ENCODE data around the gene SP6. TPM values are rescaled to one million over a fixed set of nuclear protein-coding genes. Genes with fewer than 3 reads are reported as not detected.

Gene SP6
- total and polyA plus RNA-seq, 2 of the 4 experiments (the other 2 are of a cell fraction), result under 0.01 to 0.31 TPM

- Histone ChIP-seq H2AK5ac (ENCODE audit: low read depth, low read length) (no peak overlapping the region), H2AFZ (replicated peaks; ENCODE audit: low read length, poor library complexity) (no peak overlapping the region), H3K18ac (ENCODE audit: low read depth, low read length) (no peak overlapping the region), H3K23ac (ENCODE audit: low read depth, low read length) (no peak overlapping the region), H4K91ac (ENCODE audit: insufficient read depth, low read depth, low read length) (no peak overlapping the region), H3K4me3 (ENCODE audit: insufficient read depth, low read depth, low read length) (no peak overlapping the region), H3K36me3 (ENCODE audit: control insufficient read depth, insufficient read depth, low read length) (no peaks in the 10 kb centered on the region), H3K4me2 (ENCODE audit: low read depth, low read length) (no peak overlapping the region), H3K4ac (ENCODE audit: low read depth, low read length) (no peak overlapping the region), H3K79me1 (ENCODE audit: low read depth in 1 of 2, low read length in 2 of 2) (no peaks in the 10 kb centered on the region), H2AK9ac (replicated peaks; ENCODE audit: low read depth, low read length, poor library complexity) (peak overlapping the region; percentile 13), H3K9me1 (ENCODE audit: insufficient read depth, low read length) (no peaks in the 10 kb centered on the region), H3K27ac (ENCODE audit: insufficient read depth, low read length) (no peak overlapping the region), H2BK20ac (ENCODE audit: low read depth, low read length) (no peak overlapping the region; the same call in 1 of the 2 replicates), H3K9me3 (ENCODE audit: control insufficient read depth, insufficient read depth, low read length) (no peaks in the 10 kb centered on the region), H3K56ac (ENCODE audit: extremely low read depth, insufficient read depth, low read length) (no peak overlapping the region), H4K20me1 (ENCODE audit: insufficient read depth, low read length) (no peaks in the 10 kb centered on the region), H2BK15ac (ENCODE audit: low read depth, low read length) (no peak overlapping the region), H4K5ac (ENCODE audit: low read depth, low read length) (no peak overlapping the region), H2BK5ac (ENCODE audit: low read depth, low read length, poor library complexity, severe bottlenecking) (no peak overlapping the region), H2BK120ac (ENCODE audit: low read depth, low read length) (no peak overlapping the region), H3K27me3 (ENCODE audit: control insufficient read depth, insufficient read depth, low read length) (peaks cover 57% of the 10 kb centered on the region), H3K14ac (replicated peaks; ENCODE audit: low read depth, low read length) (no peak overlapping the region), H3K4me1 (ENCODE audit: control insufficient read depth, insufficient read depth, low read length) (peaks cover 5% of the 10 kb centered on the region), H4K8ac (ENCODE audit: low read depth in 2 of 2, low read length in 2 of 2) (no peak overlapping the region), H3K9ac (ENCODE audit: low read depth, low read length) (no peak overlapping the region)
- ChIA-PET POLR2A (ENCODE audit: unreplicated experiment) (no interaction called here), CTCF (no interaction called here)
- in situ Hi-C loops (cut with MboI; ENCODE audit: low sequenced_read_pairs) (no loop called here), intact Hi-C loops (cut with micrococcal nuclease) (no loop called here), dilution Hi-C loops (cut with HindIII; ENCODE audit: low sequenced_read_pairs, unreplicated experiment) (no loop called here)
- no TSS peak for BruUV-seq (replicated peaks)
- no CpG with 5 or more reads among the region's 1 CpG for WGBS, 2 experiments (ENCODE audit: extremely low coverage in 2 of 2, insufficient read length in 1 of 2)
- DNase-seq, result no peak
- TF ChIP-seq RFX5 (IDR thresholded peaks at IDR 0.05; ENCODE audit: low read depth, low read length) (no peak), RAD21 (IDR thresholded peaks at IDR 0.05; ENCODE audit: low read length) (no peak), BHLHE40 (IDR thresholded peaks at IDR 0.05; ENCODE audit: low read depth, low read length) (no peak), CTCF (conservative IDR thresholded peaks at IDR 0.05; ENCODE audit: low read depth, low read length) (no peak), ELK1 (IDR thresholded peaks at IDR 0.05; ENCODE audit: borderline replicate concordance, low read depth, low read length) (no peak), CHD1 (IDR thresholded peaks at IDR 0.05; ENCODE audit: low read depth, low read length) (no peak), SMC3 (IDR thresholded peaks at IDR 0.05; ENCODE audit: low read depth, low read length) (no peak), MAZ (IDR thresholded peaks at IDR 0.05; ENCODE audit: borderline replicate concordance, low read depth, low read length) (no peak), MAFK (IDR thresholded peaks at IDR 0.05; ENCODE audit: low read depth, low read length) (no peak), MXI1 (IDR thresholded peaks at IDR 0.05; ENCODE audit: borderline replicate concordance, low read depth, low read length) (no peak), FOS (IDR thresholded peaks at IDR 0.05; ENCODE audit: low read depth, low read length) (no peak), CEBPB (IDR thresholded peaks at IDR 0.05; ENCODE audit: low read depth, low read length) (no peak), RCOR1 (IDR thresholded peaks at IDR 0.05; ENCODE audit: insufficient replicate concordance, low read length) (no peak)
- ATAC-seq (ENCODE audit: low read depth), result no peak
Measured at GRCh38 chr17:47870056-47870455, 19.1 kb upstream of the SP6 start.
